ENCODE data around the gene RREB1.

DNA sequence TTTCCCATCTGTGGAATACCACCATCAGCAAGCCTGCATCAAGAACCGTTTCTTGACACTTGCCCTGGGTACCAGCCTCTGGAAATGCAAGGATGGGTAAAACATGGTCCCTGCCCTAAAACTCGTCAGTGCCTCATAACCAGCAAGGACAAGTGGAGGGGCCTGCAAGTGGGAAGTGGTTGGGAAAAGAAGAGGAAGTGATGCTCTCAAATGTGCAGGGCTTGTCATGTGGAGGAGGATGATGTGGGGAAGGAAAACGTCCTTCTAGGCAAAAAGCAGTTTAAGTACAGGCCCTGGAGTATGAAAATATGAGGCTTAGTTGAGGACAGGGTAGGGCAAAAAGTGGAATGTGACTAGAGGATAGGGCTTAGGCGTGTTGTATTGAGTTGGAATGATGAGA lies 19.0 kb downstream of the RREB1 start:
- TF ChIP-seq, protein P1, sequence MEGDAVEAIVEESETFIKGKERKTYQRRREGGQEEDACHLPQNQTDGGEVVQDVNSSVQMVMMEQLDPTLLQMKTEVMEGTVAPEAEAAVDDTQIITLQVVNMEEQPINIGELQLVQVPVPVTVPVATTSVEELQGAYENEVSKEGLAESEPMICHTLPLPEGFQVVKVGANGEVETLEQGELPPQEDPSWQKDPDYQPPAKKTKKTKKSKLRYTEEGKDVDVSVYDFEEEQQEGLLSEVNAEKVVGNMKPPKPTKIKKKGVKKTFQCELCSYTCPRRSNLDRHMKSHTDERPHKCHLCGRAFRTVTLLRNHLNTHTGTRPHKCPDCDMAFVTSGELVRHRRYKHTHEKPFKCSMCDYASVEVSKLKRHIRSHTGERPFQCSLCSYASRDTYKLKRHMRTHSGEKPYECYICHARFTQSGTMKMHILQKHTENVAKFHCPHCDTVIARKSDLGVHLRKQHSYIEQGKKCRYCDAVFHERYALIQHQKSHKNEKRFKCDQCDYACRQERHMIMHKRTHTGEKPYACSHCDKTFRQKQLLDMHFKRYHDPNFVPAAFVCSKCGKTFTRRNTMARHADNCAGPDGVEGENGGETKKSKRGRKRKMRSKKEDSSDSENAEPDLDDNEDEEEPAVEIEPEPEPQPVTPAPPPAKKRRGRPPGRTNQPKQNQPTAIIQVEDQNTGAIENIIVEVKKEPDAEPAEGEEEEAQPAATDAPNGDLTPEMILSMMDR (IDR thresholded peaks at IDR 0.05), result no peak
- no peak for TF ChIP-seq POLR2A (IDR thresholded peaks at IDR 0.05)

Measured in testis (tissue), 2 donors.